Measurements from ENCODE around the gene RIMS3. TPM values are rescaled to one million over a fixed set of nuclear protein-coding genes. Genes with fewer than 3 reads are reported as not detected.

The RIMS3 gene
- total RNA-seq, 1 donor from 2014 or later = 4.2 TPM

GRCh38 chr1:40663324-40664166 lies 1.9 kb downstream of the RIMS3 start:
- no peak overlapping the region for H3K4me3 ChIP-seq (ENCODE audit: low read depth, low read length)
- no peak for TF ChIP-seq CTCF (conservative IDR thresholded peaks at IDR 0.05; ENCODE audit: low read depth, low read length)
- no peak for DNase-seq (ENCODE audit: low read depth)

DNA sequence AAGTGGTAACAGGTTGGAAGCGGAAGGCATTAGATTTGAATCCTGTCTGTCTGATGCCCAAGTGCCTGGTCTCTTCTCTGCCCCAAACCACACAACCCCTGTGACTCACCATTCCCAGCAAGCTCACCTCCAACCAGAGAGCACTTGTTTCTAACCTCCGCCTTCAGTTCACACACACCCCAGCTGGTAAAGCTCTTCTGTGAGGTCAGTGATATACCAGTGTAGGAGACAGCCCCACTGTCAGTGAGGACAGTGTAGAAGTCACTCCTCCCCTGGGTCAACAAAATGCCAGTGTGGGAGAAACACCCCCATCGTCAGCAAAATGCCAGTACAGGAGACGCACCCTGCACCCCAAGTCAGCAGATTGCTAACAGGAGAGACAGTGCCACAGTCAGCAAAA lies 2.6 kb downstream of the RIMS3 start:
- no peak for DNase-seq (ENCODE audit: low read depth)
- H3K4me3 ChIP-seq (ENCODE audit: low read depth, low read length) = no peak overlapping the region
- TF ChIP-seq CTCF (conservative IDR thresholded peaks at IDR 0.05; ENCODE audit: low read depth, low read length) = no peak

- DNase-seq (ENCODE audit: low read depth) = no peak
- no peak for TF ChIP-seq CTCF (conservative IDR thresholded peaks at IDR 0.05; ENCODE audit: low read depth, low read length)
- no peak overlapping the region for H3K4me3 ChIP-seq (ENCODE audit: low read depth, low read length)
Observed at GRCh38 chr1:40662151-40662550, 3.3 kb downstream of the RIMS3 start.

DNA sequence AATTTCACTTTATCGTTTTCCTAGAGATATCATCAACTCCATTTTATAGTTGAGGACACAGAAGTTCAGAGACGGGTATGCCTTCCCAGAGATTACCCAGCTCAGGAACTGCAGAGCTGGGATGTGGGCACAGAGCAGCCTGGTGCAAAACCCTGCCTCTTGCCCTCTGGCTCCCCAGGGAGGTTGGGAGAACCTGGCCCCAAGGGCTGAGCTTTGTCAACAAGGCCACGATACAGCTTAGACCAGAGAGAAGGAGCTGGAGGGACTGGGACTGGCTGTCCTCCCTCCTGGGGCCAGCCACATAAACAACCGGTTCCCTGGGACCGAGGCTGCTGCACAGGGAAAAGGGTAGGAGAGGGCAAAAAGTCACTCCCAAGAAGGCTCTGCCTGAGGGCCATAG lies 3.8 kb downstream of the RIMS3 start:
- H3K4me3 ChIP-seq (ENCODE audit: low read depth, low read length) = no peak overlapping the region
- DNase-seq (ENCODE audit: low read depth) = no peak
- TF ChIP-seq CTCF (conservative IDR thresholded peaks at IDR 0.05; ENCODE audit: low read depth, low read length) = no peak

DNA sequence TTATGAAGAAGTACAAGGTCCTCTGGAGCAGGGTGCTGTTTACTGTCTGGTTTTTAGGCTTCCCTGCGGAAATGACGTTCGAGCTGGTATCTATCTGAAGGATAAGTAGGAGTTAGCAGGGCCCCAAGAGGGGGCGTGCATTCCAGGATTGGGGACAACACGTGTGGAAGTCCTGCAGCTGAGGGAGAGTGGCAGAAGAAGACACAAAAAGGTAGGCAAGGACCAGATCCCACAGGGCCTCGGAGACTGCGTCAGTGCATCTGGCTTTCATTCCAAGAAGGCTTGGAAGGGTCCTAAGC lies 5.9 kb downstream of the RIMS3 start:
- no peak for DNase-seq (ENCODE audit: low read depth)
- no peak for TF ChIP-seq CTCF (conservative IDR thresholded peaks at IDR 0.05; ENCODE audit: low read depth, low read length)
- no peak overlapping the region for H3K4me3 ChIP-seq (ENCODE audit: low read depth, low read length)

GRCh38 chr1:40658751-40659648 lies 6.5 kb downstream of the RIMS3 start:
- no peak for TF ChIP-seq CTCF (conservative IDR thresholded peaks at IDR 0.05; ENCODE audit: low read depth, low read length)
- DNase-seq (ENCODE audit: low read depth) = no peak
- H3K4me3 ChIP-seq (ENCODE audit: low read depth, low read length) = no peak overlapping the region
